GM18502 (cell line): ENCODE data around the gene CORIN.
"Not testable (repeated sequence)": the region's sequence is repeated elsewhere in the genome, so short reads cannot be mapped to it uniquely, and the experiment has no call there.

Source experiments
- ATAC-seq: cut with Tn5 transposase; IDR thresholded peaks from one replicate; pipeline ENCODE4 v1.9.1; 2021; ENCODE audit warnings: mild to moderate bottlenecking; ENCODE audit not compliant: unreplicated experiment, poor library complexity

CORIN gene

DNA sequence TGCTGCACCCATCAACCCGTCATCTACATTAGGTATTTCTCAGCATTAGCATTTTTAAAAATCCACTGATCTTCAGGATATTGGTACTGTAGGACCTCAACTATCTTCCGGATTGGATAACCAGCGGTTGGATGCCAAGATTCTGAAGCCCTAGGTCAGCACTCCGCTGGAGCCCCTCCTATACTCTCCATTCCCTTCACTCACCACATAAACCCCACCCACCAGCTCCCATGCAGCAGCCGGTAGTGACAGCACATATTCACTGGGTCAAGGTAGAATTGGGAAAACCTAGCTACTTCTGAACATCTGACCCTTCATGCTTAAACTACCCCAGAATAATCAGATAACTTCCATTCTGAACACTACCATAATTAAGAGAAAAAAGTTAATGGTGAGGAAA is 134.9 kb downstream of the CORIN start:
- no peak for ATAC-seq

DNA sequence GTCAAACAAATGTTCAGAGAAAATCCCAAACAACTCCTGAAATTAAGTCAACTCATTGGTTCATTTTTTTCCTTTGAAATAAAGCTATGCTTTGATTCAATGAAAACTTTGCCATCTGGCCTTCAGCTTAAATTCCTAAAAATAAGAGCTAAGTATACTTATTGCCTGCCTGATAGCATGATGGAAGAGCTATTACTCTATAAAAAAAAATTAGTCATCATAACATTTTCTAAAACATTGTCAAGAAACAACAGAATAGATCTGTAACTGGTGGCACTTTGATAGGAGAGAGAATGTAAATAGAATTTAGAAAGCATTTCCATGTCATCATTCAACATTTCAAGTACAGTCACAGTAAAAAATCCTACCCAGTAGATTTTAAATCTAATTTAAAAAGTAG is 136.6 kb downstream of the CORIN start:
- ATAC-seq: no peak

DNA sequence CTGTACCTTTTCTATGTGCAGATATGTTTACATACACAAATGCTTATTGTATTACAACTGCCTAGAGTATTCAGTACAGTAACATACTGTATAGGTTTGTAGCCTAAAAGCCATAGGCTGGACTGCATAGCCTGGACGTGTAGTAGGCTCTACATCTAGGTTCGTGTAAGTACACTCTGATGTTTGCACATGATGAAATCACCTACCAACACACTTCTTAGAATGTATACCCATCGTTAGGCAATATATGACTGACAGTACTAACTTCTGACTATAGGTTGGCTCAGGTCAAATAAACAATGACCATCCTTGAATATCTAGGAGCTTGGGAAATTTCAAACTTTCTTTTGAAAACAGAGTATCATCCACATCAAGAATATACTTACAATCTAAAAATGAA is 139.0 kb downstream of the CORIN start:
- ATAC-seq: no peak

DNA sequence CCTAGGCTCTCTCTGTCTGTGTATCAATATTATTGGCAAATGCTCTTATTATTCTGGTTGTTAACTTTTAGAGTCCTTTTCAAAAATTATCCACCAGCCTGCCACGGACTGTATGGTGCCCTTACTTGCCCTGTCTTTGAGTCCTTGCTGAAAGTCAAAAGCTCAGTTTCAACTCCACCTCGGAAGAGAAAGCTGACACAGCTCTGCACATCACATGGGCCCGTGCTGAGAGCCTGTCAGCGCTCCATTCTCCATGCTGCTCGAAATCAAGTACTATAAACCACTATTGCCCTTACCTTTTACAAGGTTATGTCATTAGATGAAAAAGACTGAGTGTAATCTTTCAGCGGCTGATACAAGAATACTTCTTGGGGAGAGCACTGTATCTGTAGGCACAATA is 141.0 kb downstream of the CORIN start:
- ATAC-seq: no peak

DNA sequence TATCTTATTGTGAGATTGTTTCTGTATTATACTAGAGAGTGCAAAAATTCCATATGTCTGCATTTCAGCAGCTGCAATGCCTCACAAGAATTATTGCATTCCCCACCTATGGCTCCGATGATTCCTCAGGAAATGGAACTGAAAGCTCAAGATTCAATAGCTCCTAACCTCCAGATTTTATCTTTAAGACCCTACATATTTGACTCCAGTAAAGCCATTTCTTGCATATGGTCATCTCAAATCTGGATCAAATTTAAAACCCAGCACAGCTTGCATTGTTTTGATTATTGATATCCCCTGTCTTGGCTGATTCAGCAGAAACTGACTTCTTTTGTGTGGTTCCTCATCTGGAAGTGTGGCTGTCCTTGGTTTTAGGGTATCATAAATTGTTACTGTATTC is 142.6 kb downstream of the CORIN start:
- ATAC-seq: no peak

DNA sequence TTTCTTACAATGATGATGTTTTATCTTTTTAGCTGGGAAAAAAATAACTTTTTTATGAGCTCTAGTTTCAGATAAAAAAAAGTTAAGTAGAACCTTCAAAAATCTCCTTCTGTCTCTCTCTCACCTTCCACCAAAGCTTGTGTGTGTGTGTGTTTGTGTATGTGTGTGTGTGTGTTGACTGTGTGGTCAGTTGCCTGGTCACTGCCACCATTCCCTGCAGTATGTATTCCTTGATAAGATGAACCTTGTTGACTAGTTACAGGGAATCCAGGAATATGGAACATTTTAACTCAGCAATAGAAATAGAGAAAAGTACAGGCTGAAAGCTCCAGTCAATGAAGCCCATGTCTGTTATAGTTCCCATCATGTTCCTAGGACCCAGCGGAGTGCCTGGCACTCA is 143.5 kb downstream of the CORIN start:
- ATAC-seq: no peak

DNA sequence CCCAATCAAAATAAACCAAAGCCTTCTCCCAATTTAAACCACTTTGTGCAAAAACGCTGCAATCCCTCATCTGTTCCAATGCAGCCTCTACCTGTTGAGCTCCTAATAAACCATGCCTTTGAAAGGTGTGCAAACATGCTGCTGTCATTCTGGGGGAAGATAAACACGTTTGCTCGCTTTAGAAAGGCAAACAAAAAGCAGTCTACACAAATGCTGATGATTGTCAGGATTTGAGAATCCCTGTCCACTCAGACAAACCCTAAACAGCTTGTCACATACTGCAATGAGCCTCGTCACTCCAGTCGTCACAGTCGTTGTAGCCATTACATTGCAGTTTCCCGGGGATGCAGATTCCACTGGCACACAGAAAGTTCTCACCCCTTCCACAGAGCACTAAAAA is 145.2 kb downstream of the CORIN start:
- no peak for ATAC-seq

DNA sequence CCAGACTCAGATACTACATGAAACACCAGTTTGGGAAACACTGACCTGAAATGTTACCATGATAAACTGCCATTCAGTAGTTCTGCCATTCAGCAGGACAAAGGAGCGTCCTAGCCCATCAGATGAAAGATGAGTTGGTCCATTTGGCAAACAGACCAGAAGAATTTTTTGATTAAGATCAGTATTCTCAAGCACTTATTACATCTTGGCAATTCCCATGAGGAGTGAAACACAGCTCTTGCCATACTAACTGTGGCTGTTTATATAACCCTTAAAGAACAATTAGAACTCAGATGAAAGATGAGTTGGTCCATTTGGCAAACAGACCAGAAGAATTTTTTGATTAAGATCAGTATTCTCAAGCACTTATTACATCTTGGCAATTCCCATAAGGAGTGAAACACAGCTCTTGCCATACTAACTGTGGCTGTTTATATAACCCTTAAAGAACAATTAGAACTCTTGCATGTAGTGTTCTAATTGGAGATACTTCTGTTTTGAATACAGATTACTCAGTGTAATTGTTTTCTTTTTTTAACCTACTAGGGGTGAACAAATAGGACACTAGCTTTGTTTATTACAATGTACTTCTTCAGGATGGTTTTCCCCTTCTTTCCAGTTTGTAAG is 146.0 kb downstream of the CORIN start:
- not testable (repeated sequence) for ATAC-seq

DNA sequence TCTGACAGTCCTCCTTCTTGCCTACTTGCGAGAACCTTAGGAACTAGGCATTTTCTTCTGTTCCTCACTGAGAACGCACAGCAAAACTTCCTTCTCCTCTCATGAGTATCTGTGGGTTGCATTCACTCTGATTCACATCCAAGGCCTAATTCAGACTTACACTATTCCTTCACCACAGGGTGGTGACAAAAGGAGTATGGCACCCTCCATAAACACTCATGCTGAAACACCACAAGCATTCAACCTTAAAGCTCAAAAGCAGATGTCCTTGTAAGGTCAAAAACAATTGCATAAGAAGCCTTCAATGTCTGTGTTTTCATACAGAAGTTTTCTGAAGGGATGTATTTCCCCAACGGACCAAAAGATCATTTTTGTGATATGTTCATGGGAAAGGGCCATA is 147.3 kb downstream of the CORIN start:
- ATAC-seq: peak; percentile 60

DNA sequence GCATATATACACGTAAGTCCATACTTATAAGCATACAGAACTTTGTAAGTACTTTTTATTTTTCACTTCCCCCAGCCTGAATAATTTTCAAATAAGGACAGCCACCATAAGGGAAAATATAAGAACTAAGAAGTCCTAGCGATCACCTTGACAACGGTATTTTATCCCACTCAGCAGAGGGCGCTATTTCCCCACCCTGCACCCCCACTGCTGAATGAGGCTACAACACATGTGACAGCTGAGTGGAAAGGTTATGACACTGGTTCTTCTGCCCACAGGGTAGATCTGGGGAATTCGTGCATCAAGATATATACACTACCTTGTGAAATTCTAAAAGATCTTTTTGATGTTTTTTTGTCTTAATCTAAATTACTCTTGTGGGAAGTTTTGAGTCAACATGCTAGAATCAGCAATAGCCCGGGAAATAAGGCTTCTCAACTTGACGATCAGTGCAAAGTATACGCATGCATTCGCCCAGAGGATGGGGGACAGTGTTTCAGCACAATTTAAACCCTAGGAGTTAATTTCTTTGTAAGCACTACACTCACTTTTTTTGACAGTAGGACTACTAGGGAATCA is 151.5 kb downstream of the CORIN start:
- ATAC-seq: peak; percentile 84

DNA sequence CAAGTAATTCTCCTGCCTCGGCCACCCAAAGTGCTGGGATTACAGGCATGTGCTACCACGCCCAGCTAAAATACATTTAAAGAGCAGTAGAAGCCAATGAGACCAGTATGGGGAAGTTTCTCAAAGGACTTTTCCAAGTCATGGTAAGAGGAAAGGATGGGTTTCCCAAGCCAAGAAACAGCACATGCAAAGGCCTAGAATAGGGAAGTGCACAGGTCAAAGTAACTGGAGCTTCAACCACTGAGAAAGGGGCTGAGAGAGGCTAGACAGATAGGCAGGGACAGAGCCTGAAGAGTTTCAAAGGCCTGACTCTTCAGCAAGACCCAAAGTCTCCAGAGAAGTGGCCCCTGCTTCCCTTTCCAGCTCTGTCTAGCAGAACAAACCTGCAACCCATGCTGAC is 162.1 kb downstream of the CORIN start:
- no peak for ATAC-seq

DNA sequence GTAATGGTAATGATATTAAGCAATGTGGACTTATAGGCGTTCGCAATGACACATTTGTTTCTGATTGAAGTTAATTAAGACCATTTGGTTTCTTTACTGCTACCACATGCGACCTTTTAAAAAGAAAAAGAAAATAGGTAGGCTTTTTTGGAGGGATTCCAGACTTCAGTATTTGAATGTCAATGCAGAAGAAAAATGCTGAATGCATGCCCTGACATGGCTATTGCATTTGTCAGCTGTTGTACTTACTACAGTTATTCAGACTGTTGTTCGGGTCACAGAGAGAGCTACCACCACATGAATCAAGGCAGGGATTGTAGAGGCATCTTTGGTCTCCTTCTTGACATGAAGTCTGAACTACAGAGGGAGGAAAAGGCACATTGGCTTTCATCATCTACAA is 163.7 kb downstream of the CORIN start:
- no peak for ATAC-seq

DNA sequence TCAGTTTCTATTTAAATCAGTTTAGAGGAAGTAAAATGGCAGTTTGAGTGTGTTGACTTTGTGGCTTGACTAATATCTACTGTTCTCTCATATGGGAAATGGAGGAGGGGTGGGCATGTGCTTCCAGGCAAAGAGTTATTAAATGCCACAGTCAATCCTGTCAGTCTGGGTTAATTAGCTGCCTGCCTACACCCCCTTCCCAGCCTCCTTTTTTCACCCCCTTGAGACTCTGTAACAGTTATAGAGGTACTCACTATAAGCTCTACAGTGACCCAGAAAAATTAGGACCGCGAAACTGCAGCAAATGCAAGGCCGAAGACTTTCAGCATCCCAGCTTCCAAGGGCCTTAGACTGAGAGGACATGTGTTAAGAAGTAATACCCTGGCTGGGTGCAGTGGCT is 165.2 kb downstream of the CORIN start:
- ATAC-seq: no peak

DNA sequence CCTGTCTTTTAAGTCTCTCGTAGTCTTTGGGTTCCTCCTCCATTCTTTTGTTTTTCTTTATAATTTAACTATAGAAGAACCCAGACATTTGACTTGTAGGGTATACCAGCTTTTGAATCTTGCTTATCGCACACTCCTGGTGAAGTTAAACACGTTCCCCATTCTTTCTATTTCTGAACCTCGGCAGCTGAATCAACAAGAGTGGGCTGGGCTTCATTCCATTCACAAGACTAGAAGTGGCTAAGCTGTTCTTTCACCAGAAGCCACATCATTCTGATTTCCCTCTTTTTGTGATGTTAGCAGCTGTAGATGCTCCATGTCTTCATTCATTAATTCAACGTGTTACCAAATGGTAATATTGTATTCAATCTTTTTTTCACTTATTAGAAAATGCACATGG is 167.9 kb downstream of the CORIN start:
- ATAC-seq: no peak

DNA sequence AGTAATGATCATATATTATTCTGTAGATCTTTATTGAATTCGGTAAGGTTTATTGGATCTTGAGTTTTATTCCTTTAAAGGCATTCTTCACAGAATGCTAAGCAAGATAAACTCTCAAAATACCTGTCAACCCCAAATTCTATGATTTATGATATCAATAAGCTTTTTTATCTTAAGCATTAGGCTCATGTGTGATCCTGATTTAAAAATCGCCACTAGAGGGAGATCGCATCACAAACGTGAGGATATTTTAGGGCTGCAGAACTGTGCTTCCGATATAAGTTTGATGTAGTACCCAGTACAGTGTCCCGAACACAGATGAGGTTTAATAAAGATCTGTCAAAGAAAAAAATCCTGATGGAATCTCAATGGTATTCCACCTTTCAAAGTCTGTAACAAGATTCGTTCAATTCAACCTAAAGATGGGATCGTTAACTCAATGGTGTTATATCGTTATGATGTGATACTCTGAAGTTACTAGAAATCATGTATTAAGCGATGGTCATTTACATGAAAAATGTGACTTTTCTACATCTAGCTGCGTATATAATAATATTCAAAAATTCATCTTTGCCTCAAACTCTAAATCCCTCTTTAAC is 169.0 kb downstream of the CORIN start:
- peak; percentile 75 for ATAC-seq

DNA sequence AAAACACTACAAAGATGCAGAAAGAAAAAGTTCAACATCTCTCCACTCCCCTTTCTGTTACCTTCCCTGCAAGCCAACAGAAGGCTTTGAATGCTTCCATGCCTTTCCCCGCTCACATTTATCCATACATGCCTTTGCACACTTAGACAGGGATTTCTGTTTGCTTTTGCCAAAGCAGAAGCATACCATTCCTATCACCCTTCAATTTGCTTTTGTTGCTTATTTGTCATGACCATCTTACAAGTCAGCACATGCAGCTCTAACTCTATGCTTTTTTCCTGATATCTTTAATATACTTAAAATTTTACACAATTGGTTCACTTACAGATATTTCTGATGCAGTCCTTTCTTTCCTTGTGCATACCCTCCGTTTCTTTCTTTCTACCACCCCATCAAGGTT is 169.6 kb downstream of the CORIN start:
- ATAC-seq: no peak

DNA sequence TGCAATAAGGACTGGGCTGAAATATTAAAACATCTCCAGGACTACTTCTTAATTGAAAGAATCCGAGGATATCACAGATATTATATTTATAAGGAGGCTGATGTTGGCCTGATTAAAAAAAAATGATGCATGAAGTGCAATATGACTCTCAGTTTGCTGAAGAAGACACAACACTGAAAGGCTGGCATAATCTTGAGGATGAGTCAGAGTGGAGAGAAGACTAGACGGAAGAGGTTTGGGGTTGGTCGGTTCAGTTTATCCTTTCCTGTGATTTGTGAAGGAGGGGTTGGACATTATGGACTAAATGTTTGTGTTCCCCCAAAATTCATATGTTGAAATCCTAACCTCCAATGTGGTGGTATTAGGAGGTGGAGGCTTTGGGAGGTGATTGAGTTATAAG is 170.3 kb downstream of the CORIN start:
- ATAC-seq: no peak

DNA sequence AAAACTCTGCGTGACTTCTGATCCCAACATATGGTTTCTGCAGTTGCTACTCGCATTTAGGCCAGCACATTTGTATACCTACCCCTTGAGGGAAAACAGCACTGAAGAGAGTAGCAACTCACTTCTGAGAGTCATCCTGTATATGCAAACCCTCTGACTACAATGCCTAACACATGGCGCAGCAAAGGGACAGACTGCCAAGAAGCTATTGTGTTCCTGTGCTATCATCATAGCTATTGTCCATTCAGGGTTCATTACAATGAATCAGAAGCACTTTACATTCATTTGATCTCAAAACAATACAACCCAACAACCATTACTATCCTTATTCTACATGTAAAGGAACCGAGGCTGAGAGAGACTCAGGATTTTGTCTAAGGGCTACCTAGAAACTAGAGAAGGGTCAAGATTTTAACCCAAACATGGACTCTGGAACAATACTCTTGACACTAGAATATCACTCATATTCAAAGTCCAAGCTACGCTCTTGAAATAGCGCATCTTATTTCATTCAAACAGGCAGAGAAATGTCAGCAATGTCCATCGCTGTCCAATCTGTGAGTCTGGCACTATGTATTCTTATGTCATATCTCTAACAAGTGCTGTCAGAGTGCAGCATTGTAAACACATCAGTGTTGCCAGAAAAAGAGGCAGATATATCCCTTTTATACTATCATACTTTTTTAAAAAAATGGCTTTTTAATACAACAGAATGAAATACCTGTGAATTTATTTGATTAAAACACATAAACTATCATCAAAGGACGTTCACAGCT is 173.6 kb downstream of the CORIN start:
- ATAC-seq: no peak

DNA sequence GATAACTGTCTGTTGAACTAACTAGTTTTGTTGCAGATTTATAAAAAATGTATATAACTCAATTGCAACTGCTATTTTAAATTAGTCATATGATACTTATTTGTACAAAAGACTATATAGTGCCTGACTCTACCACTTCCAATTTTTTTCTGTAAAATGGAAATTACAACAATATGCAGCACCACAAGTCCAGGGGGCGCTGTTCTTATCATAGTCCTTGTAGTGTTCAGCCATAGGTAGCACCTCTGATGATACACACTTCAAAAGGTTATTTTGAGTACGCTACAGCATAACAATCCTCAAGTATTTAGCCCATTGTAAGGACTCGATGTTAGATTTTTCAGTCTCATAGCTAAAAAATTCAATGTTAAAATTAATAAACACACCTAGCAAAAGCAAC is 174.9 kb downstream of the CORIN start:
- ATAC-seq: no peak

DNA sequence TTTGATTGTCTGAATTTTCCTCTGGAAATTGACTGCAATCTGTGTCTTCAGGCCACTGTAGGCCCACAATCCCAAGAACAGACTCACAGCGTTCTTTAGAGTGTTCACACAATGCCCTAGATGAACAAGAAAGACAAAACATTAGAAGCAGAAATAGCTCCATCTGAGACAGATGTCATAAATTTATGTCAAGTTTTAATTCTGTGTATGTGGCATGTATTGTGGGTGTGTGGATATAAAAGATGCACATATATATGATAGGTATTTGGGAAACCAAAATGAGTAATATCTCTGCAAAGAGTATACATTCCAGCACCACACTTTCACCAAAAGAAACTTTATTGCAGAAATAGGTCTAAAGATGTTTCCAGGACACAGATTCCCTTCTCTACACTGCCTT is 176.1 kb downstream of the CORIN start:
- ATAC-seq: no peak

DNA sequence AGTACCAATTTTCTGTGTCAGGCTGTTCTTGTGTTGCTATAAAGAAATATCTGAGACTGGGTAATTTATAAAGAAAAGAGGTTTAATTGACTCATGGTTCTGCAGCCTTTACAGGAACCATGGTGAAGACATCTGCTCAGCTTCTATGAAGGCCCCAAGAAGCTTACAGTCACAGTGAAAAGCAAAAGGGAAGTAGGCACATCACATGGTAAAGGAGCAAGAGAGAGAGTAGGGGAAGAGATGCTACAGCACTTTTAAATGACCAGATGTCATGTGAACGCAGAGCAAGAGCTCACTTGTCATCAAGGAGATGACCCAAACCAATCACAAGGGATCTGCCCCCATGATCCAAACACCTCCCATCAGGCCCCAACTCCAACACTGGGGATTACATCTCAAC is 178.5 kb downstream of the CORIN start:
- ATAC-seq: no peak
